ENCODE data around the gene CALD1.

Gene CALD1

GRCh38 chr7:134813663-134814396 lies 34.4 kb downstream of the CALD1 start:
- in situ Hi-C loops (cut with HindIII; ENCODE audit: low pct_ligation_motif_present, low pct_unique_long_range_greater_than_20kb, low sequenced_read_pairs) = no loop called here

GRCh38 chr7:134814730-134815364 lies 35.4 kb downstream of the CALD1 start:
- no peak for DNase-seq
- in situ Hi-C loops (cut with HindIII; ENCODE audit: low pct_ligation_motif_present, low pct_unique_long_range_greater_than_20kb, low sequenced_read_pairs) = no loop called here

More at GRCh38 chr7:134813663-134814396, 34.4 kb downstream of the CALD1 start:
- no peak for DNase-seq

- DNase-seq = no peak
- in situ Hi-C loops (cut with HindIII; ENCODE audit: low pct_ligation_motif_present, low pct_unique_long_range_greater_than_20kb, low sequenced_read_pairs) = no loop called here
These were observed 39.3 kb downstream of the CALD1 start for GRCh38 chr7:134818613-134819345.

- in situ Hi-C loops (cut with HindIII; ENCODE audit: low pct_ligation_motif_present, low pct_unique_long_range_greater_than_20kb, low sequenced_read_pairs) = no loop called here
- no peak for DNase-seq
These were observed 40.0 kb downstream of the CALD1 start for GRCh38 chr7:134819401-134819800.

- no peak for DNase-seq
- in situ Hi-C loops (cut with HindIII; ENCODE audit: low pct_ligation_motif_present, low pct_unique_long_range_greater_than_20kb, low sequenced_read_pairs) = no loop called here
These were observed 40.9 kb downstream of the CALD1 start for GRCh38 chr7:134820295-134820694.

GRCh38 chr7:134820778-134821177 lies 41.3 kb downstream of the CALD1 start:
- no peak for DNase-seq
- in situ Hi-C loops (cut with HindIII; ENCODE audit: low pct_ligation_motif_present, low pct_unique_long_range_greater_than_20kb, low sequenced_read_pairs) = no loop called here

- no peak for DNase-seq
- in situ Hi-C loops (cut with HindIII; ENCODE audit: low pct_ligation_motif_present, low pct_unique_long_range_greater_than_20kb, low sequenced_read_pairs) = no loop called here
These were observed 44.0 kb downstream of the CALD1 start for GRCh38 chr7:134823400-134823799.

GRCh38 chr7:134825666-134826065 lies 46.2 kb downstream of the CALD1 start:
- in situ Hi-C loops (cut with HindIII; ENCODE audit: low pct_ligation_motif_present, low pct_unique_long_range_greater_than_20kb, low sequenced_read_pairs) = no loop called here

GRCh38 chr7:134826105-134826504 lies 46.7 kb downstream of the CALD1 start:
- DNase-seq = no peak
- in situ Hi-C loops (cut with HindIII; ENCODE audit: low pct_ligation_motif_present, low pct_unique_long_range_greater_than_20kb, low sequenced_read_pairs) = no loop called here

More at GRCh38 chr7:134825666-134826065, 46.2 kb downstream of the CALD1 start:
- no peak for DNase-seq

GRCh38 chr7:134827436-134827835 lies 48.0 kb downstream of the CALD1 start:
- in situ Hi-C loops (cut with HindIII; ENCODE audit: low pct_ligation_motif_present, low pct_unique_long_range_greater_than_20kb, low sequenced_read_pairs) = no loop called here
- DNase-seq = no peak

- no peak for DNase-seq
- in situ Hi-C loops (cut with HindIII; ENCODE audit: low pct_ligation_motif_present, low pct_unique_long_range_greater_than_20kb, low sequenced_read_pairs) = no loop called here
These were observed 48.5 kb downstream of the CALD1 start for GRCh38 chr7:134827889-134828288.

GRCh38 chr7:134828361-134828760 lies 48.9 kb downstream of the CALD1 start:
- DNase-seq = no peak
- in situ Hi-C loops (cut with HindIII; ENCODE audit: low pct_ligation_motif_present, low pct_unique_long_range_greater_than_20kb, low sequenced_read_pairs) = no loop called here

- in situ Hi-C loops (cut with HindIII; ENCODE audit: low pct_ligation_motif_present, low pct_unique_long_range_greater_than_20kb, low sequenced_read_pairs) = no loop called here
- no peak for DNase-seq
These were observed 50.0 kb downstream of the CALD1 start for GRCh38 chr7:134829380-134829986.

GRCh38 chr7:134831862-134832261 lies 52.4 kb downstream of the CALD1 start:
- in situ Hi-C loops (cut with HindIII; ENCODE audit: low pct_ligation_motif_present, low pct_unique_long_range_greater_than_20kb, low sequenced_read_pairs) = no loop called here
- no peak for DNase-seq

- in situ Hi-C loops (cut with HindIII; ENCODE audit: low pct_ligation_motif_present, low pct_unique_long_range_greater_than_20kb, low sequenced_read_pairs) = no loop called here
- DNase-seq = no peak
These were observed 52.9 kb downstream of the CALD1 start for GRCh38 chr7:134832367-134832766.

GRCh38 chr7:134834689-134835462 lies 55.4 kb downstream of the CALD1 start:
- no peak for DNase-seq
- in situ Hi-C loops (cut with HindIII; ENCODE audit: low pct_ligation_motif_present, low pct_unique_long_range_greater_than_20kb, low sequenced_read_pairs) = no loop called here

GRCh38 chr7:134835463-134835823 lies 56.0 kb downstream of the CALD1 start:
- in situ Hi-C loops (cut with HindIII; ENCODE audit: low pct_ligation_motif_present, low pct_unique_long_range_greater_than_20kb, low sequenced_read_pairs) = no loop called here
- no peak for DNase-seq

GRCh38 chr7:134836447-134836846 lies 57.0 kb downstream of the CALD1 start:
- DNase-seq = no peak
- in situ Hi-C loops (cut with HindIII; ENCODE audit: low pct_ligation_motif_present, low pct_unique_long_range_greater_than_20kb, low sequenced_read_pairs) = no loop called here
